ENCODE results near the gene RER1. TPM values are rescaled to one million over a fixed set of nuclear protein-coding genes. Genes with fewer than 3 reads are reported as not detected.

RER1 gene
- total RNA-seq = 164 and 171 TPM in 2 replicates

DNA sequence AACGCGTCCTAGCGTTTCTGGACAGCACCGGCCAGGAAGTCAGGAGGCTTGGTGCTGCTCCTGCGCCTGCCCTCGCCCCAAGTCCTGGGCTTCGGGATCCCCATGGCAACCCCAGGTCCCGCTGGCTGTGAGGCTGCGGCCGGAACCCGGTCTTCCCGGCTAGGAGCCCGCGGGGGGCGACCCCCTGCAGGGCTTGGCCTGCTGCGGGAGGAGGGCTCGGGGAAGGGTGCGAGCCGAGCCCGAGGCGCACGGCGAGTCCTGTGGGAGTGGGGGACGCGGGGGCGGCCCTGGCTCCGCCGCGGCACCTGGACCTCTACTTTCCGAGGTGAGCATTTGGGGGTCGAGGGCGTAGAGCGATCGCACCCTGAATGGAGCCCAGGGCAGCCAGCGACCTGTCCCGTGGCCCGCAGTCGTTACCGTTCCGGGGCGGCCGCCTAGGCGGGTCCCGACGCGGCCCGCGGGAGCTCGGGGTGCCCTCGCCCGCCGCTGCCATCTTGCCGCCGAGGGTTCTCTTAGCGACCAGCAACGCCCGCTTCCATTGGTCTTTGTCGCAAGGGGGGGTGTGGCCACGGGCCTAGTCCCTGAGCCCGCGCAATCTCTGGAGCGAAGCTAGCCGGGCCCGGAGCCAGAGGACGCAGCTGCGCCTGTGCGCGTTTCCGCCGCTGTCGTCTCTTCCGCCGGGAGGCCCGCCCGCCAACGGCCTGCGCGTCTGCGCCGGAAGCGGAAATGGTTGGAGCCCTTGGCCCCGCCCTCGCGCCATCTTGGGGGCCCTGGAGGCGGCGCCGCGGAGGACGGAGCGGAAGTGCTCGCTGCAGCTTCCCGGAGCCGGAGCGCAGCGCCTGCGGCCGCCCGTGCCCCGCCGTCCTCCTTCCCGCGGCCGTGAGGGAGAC, at the start of gene RER1, which contains the start of gene MORN1:
Gene RER1, plus strand, starts transcription at position 801 of the 890 bp plus-strand sequence. CDS start 3,950 bp downstream, outside the sequence.
Gene MORN1, minus strand, starts transcription at position 514 of the 890 bp plus-strand sequence. Its CDS starts 21 bp downstream, at position 493.
- Mint-ChIP-seq H3K4me1 (peaks cover 23% of the 10 kb centered on the region), H3K27me3 (no peaks in the 10 kb centered on the region)

DNA sequence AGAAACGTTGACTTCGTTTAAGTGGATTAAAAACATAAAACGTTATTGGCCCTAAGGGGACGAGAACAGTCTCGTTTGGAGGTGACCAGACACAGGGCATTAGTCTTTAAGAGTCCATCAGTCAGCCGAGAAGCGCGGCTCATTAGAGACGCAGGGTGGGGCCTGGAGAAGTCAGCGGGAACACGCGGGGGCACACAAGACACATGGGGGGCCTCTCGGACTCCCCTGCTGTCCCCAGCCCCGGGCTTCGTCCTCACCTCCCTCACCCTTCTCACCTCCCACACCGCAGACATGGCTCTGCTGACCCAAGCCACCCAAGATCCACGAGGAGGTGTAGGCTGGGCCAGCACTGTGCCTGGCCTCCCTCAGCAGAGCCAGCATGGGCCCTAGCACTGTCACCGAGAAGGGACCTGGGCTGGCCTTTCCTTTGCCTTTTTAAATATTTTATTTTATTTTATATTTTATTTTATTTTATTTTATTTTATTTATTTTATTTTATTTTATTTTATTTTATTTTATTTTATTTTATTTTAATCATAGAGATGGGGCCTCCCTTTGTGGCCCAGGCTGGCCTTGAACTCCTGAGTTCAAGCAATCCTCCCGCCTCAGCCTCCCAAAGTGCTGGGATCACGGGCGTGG, 49.1 kb upstream of the RER1 start:
- Mint-ChIP-seq H3K4me3 (no peak overlapping the region), H3K36me3 (ENCODE audit: low read depth) (no peaks in the 10 kb centered on the region), H3K9me3 (no peaks in the 10 kb centered on the region), H3K27ac (no peak overlapping the region), H3K27me3 (no peaks in the 10 kb centered on the region), H3K4me1 (no peaks in the 10 kb centered on the region)
- DNase-seq = no peak
- intact Hi-C loops (cut with micrococcal nuclease) = no loop called here

More for the DNA sequence above, at the start of gene RER1, which contains the start of gene MORN1:
- H3K27ac Mint-ChIP-seq = peak within 1 kb of the TSS; percentile 68
- intact Hi-C loops (cut with micrococcal nuclease) = loop anchor here (1.0 to 2.0 kb wide), 3 partner anchors 21 to 135 kb away; partner anchors contain the start of genes PANK4 and PEX10
- peaks cover 26% of the 10 kb centered on the region for H3K36me3 Mint-ChIP-seq (ENCODE audit: low read depth)
- DNase-seq = peak; percentile 100
- peak within 1 kb of the TSS; percentile 90 for H3K4me3 Mint-ChIP-seq
- H3K9me3 Mint-ChIP-seq = no peaks in the 10 kb centered on the region

- Mint-ChIP-seq H3K27ac (no peak overlapping the region), H3K9me3 (no peaks in the 10 kb centered on the region), H3K27me3 (no peaks in the 10 kb centered on the region), H3K36me3 (ENCODE audit: low read depth) (no peaks in the 10 kb centered on the region), H3K4me3 (no peak overlapping the region), H3K4me1 (no peaks in the 10 kb centered on the region)
- no peak for DNase-seq
- intact Hi-C loops (cut with micrococcal nuclease) = no loop called here
These were observed 48.4 kb upstream of the RER1 start for GRCh38 chr1:2343023-2343935.

- intact Hi-C loops (cut with micrococcal nuclease) = no loop called here
- no peak for DNase-seq
- no peaks in the 10 kb centered on the region for H3K27me3 Mint-ChIP-seq
- H3K36me3 Mint-ChIP-seq (ENCODE audit: low read depth) = no peaks in the 10 kb centered on the region
- no peaks in the 10 kb centered on the region for H3K4me1 Mint-ChIP-seq
- no peak overlapping the region for H3K27ac Mint-ChIP-seq
- no peak overlapping the region for H3K4me3 Mint-ChIP-seq
- H3K9me3 Mint-ChIP-seq = no peaks in the 10 kb centered on the region
These were observed 47.4 kb upstream of the RER1 start for GRCh38 chr1:2344121-2344681.

- DNase-seq = no peak
- Mint-ChIP-seq H3K36me3 (ENCODE audit: low read depth) (no peaks in the 10 kb centered on the region), H3K9me3 (no peaks in the 10 kb centered on the region), H3K27ac (no peak overlapping the region), H3K4me3 (no peak overlapping the region), H3K4me1 (no peaks in the 10 kb centered on the region), H3K27me3 (no peaks in the 10 kb centered on the region)
- intact Hi-C loops (cut with micrococcal nuclease) = no loop called here
These were observed 46.8 kb upstream of the RER1 start for GRCh38 chr1:2344744-2345296.

GRCh38 chr1:2345297-2346075, 46.2 kb upstream of the RER1 start:
- Mint-ChIP-seq H3K27ac (no peak overlapping the region), H3K4me1 (no peaks in the 10 kb centered on the region), H3K27me3 (no peaks in the 10 kb centered on the region), H3K9me3 (no peaks in the 10 kb centered on the region), H3K36me3 (ENCODE audit: low read depth) (no peaks in the 10 kb centered on the region), H3K4me3 (no peak overlapping the region)
- intact Hi-C loops (cut with micrococcal nuclease) = no loop called here
- no peak for DNase-seq

GRCh38 chr1:2346691-2347408, 44.8 kb upstream of the RER1 start:
- DNase-seq = no peak
- H3K27me3 Mint-ChIP-seq = no peaks in the 10 kb centered on the region
- intact Hi-C loops (cut with micrococcal nuclease) = no loop called here
- no peak overlapping the region for H3K27ac Mint-ChIP-seq
- no peak overlapping the region for H3K4me3 Mint-ChIP-seq
- H3K9me3 Mint-ChIP-seq = no peaks in the 10 kb centered on the region
- no peaks in the 10 kb centered on the region for H3K36me3 Mint-ChIP-seq (ENCODE audit: low read depth)
- no peaks in the 10 kb centered on the region for H3K4me1 Mint-ChIP-seq

DNA sequence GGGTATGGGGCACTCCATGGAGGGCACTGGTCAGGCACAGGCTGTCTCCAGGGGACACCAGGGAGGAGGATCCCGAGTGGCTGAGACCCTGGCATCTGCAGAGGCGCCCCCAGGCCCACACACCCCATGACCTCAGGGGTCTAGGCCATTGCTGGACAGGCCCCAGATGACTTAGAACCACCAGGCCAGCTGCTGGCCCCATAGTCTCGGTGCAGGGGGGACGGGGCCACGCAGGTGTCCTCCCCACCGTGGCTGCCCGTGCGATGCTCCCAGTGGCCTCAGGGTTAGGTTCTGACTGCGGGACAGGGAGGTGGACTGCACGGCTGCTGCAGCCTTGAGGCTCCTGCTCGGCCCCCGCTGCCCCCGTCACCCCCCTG, 44.2 kb upstream of the RER1 start:
- DNase-seq = no peak
- intact Hi-C loops (cut with micrococcal nuclease) = no loop called here
- Mint-ChIP-seq H3K4me1 (no peaks in the 10 kb centered on the region), H3K9me3 (no peaks in the 10 kb centered on the region), H3K27ac (no peak overlapping the region), H3K27me3 (no peaks in the 10 kb centered on the region), H3K36me3 (ENCODE audit: low read depth) (no peaks in the 10 kb centered on the region), H3K4me3 (no peak overlapping the region)

DNA sequence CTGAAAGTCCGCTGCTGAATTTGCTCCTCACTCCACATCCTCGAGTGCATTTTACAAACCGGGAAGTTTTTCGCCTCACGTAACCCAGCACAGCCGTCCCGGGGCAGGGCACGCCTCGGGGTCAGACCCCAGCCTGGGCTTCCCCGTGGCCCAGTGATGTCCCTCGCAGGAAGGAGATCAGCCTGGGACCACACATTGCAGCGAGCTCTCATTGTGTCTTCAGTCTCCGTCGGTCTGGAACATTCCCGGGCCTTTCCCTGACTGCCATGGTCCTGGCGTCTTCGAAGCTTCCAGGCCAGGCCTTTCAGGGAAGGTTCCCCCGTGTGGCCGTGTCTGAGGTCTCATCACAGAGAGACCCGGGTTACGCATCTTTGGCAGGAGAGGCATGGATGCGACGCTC, 43.7 kb upstream of the RER1 start:
- no peak overlapping the region for H3K27ac Mint-ChIP-seq
- intact Hi-C loops (cut with micrococcal nuclease) = no loop called here
- no peak overlapping the region for H3K4me3 Mint-ChIP-seq
- H3K4me1 Mint-ChIP-seq = no peaks in the 10 kb centered on the region
- H3K9me3 Mint-ChIP-seq = no peaks in the 10 kb centered on the region
- no peaks in the 10 kb centered on the region for H3K27me3 Mint-ChIP-seq
- no peaks in the 10 kb centered on the region for H3K36me3 Mint-ChIP-seq (ENCODE audit: low read depth)
- no peak for DNase-seq

GRCh38 chr1:2348346-2349325, 43.0 kb upstream of the RER1 start:
- H3K27ac Mint-ChIP-seq = no peak overlapping the region
- H3K9me3 Mint-ChIP-seq = no peaks in the 10 kb centered on the region
- intact Hi-C loops (cut with micrococcal nuclease) = no loop called here
- H3K36me3 Mint-ChIP-seq (ENCODE audit: low read depth) = no peaks in the 10 kb centered on the region
- no peaks in the 10 kb centered on the region for H3K27me3 Mint-ChIP-seq
- no peak overlapping the region for H3K4me3 Mint-ChIP-seq
- H3K4me1 Mint-ChIP-seq = no peaks in the 10 kb centered on the region
- no peak for DNase-seq

GRCh38 chr1:2349806-2350205, 41.8 kb upstream of the RER1 start:
- DNase-seq = no peak
- no peaks in the 10 kb centered on the region for H3K9me3 Mint-ChIP-seq
- no peak overlapping the region for H3K4me3 Mint-ChIP-seq
- no peaks in the 10 kb centered on the region for H3K27me3 Mint-ChIP-seq
- no peaks in the 10 kb centered on the region for H3K36me3 Mint-ChIP-seq (ENCODE audit: low read depth)
- H3K27ac Mint-ChIP-seq = no peak overlapping the region
- no peaks in the 10 kb centered on the region for H3K4me1 Mint-ChIP-seq
- intact Hi-C loops (cut with micrococcal nuclease) = no loop called here

Data from activated CD4-positive, alpha-beta T cell treated with anti-CD3 and anti-CD28 coated beads, Interleukin-2, amount 10 ng/mL, durations not matched to agents 24 days and 14 days (primary cell).